ENCODE measurements around the gene SNTB2.
"Not testable (repeated sequence)": the region's sequence is repeated elsewhere in the genome, so short reads cannot be mapped to it uniquely, and the experiment has no call there.

SNTB2 gene

DNA sequence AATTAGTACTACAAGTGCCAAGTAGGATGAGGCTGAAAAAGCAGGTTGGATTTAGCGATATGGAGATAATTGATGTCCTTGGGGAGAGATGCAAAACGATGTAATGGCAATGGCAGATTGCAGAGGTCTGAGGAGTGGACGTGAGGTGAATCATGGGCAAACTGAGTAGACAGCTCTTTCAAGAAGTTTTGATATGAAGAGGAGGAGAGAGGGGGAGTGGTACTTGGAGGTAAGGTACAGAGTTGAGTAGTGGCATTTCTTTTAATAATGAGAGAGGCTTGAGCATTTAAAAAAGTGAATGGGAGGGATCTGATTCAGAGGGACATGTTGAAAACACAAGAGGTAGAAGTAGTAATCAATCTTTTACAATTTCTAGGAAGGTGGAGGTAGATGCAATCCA, 106.4 kb downstream of the SNTB2 start:
- in situ Hi-C loops (cut with HindIII; ENCODE audit: low sequenced_read_pairs): no loop called here
- DNase-seq (ENCODE audit: low read depth): no peak
- TF ChIP-seq, protein P1, sequence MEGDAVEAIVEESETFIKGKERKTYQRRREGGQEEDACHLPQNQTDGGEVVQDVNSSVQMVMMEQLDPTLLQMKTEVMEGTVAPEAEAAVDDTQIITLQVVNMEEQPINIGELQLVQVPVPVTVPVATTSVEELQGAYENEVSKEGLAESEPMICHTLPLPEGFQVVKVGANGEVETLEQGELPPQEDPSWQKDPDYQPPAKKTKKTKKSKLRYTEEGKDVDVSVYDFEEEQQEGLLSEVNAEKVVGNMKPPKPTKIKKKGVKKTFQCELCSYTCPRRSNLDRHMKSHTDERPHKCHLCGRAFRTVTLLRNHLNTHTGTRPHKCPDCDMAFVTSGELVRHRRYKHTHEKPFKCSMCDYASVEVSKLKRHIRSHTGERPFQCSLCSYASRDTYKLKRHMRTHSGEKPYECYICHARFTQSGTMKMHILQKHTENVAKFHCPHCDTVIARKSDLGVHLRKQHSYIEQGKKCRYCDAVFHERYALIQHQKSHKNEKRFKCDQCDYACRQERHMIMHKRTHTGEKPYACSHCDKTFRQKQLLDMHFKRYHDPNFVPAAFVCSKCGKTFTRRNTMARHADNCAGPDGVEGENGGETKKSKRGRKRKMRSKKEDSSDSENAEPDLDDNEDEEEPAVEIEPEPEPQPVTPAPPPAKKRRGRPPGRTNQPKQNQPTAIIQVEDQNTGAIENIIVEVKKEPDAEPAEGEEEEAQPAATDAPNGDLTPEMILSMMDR (IDR thresholded peaks at IDR 0.05; ENCODE audit: low read depth, low read length, missing control alignments): no peak
- no peak overlapping the region for H3K4me3 ChIP-seq (ENCODE audit: low read depth, low read length)

DNA sequence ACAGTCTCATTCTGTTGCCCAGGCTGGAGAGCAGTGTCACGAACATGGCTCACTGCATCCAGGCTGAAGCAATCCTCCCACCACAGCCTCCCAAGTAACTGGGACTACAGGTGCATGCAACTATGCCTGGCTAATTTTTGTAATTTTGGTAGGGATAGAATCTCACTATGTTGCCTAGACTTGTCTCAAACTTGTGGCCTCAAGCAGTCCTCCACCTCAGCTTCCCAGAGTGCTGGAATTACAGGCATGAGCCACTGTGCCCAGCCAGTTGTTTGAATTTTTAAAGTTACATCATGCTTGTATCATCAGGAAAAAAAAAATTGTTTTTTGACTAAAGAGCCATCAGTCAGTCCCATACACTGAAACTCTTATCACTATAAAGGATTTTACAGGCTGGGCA, 107.1 kb downstream of the SNTB2 start:
- H3K4me3 ChIP-seq (ENCODE audit: low read depth, low read length): no peak overlapping the region
- DNase-seq (ENCODE audit: low read depth): no peak
- in situ Hi-C loops (cut with HindIII; ENCODE audit: low sequenced_read_pairs): no loop called here
- TF ChIP-seq, protein P1 (IDR thresholded peaks at IDR 0.05; ENCODE audit: low read depth, low read length, missing control alignments): no peak

DNA sequence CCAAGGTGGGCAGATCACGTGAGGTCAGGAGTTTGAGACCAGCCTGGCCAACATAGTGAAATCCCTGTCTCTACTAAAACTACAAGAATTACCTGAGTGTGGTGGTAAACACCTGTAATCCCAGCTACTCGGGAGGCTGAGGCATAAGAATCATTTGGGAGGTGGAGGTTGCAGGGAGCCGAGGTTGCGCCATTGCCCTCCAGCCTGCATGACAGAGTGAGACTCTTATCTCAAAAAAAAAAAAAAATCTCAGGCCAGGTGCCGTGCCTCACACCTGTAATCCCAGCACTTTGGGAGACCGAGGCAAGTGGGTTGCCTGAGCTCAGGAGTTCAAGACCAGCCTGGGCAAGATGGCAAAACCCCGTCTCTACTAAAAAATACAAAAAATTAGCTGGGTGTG, 109.8 kb downstream of the SNTB2 start:
- DNase-seq (ENCODE audit: low read depth); H3K4me3 ChIP-seq (ENCODE audit: low read depth, low read length); in situ Hi-C loops (cut with HindIII; ENCODE audit: low sequenced_read_pairs): not testable (repeated sequence)

DNA sequence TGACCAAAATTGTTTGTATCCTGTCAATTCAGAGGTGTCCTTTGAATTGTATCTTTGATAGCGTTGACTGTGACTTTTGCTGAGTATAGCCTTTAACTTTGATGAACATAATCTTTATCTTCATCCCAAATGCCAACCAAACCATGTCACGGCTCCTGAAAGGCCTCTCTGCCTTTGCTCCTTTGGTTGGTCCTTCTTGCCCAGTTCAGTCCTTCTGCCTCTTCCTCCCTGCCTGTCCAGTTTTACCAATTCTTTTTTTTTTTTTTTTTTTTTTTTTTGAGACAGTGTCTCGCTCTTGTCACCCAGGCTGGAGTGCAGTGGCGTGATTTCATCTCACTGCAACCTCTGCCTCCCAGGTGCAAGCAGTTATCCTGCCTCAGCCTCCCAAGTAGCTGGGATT, 111.3 kb downstream of the SNTB2 start:
- no peak overlapping the region for H3K4me3 ChIP-seq (ENCODE audit: low read depth, low read length)
- in situ Hi-C loops (cut with HindIII; ENCODE audit: low sequenced_read_pairs): no loop called here
- TF ChIP-seq, protein P1 (IDR thresholded peaks at IDR 0.05; ENCODE audit: low read depth, low read length, missing control alignments): no peak
- DNase-seq (ENCODE audit: low read depth): no peak

DNA sequence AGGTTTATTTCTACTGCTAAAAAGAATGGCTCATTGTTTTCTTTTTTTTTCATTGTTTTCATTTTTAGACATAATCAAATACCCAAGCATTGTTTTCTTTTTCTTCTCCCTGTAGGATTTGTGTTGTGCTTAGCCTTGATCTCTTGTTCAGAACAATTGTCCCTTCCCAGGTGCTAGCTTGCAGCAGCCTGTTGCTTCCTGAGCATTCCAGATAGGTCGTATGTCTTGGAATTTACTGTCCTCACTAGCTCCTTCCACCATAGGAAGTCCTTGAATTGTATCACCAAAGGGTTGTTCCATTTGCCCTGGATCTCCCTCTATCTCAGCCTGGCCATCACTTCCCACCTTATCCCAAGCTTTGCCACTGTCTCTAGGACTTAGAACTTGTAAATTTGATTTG, 114.2 kb downstream of the SNTB2 start:
- TF ChIP-seq, protein P1 (IDR thresholded peaks at IDR 0.05; ENCODE audit: low read depth, low read length, missing control alignments): no peak
- no peak overlapping the region for H3K4me3 ChIP-seq (ENCODE audit: low read depth, low read length)
- no peak for DNase-seq (ENCODE audit: low read depth)
- in situ Hi-C loops (cut with HindIII; ENCODE audit: low sequenced_read_pairs): loop anchor here (5.0 kb wide), 2 partner anchors 59 to 144 kb away; no protein-coding TSS in a partner anchor

DNA sequence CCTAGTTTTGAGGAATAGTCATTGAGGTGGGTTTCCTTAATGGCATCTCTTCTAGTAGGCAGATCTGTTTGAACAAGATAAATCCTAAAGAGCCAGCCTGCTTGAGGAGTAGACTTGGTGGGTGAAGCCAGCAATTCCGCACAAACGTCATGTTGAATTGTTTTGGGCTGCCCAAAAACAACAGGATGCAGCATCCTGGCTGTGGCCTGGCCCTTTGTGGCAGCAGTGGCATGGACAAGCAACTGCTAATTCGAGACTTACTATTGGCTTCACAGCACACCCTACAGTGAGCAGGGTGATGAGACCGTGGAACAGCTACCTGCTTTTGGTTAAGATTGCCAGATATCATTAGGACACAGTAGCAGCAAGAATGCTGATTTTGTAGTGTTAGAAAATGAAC, 114.9 kb downstream of the SNTB2 start:
- no peak for DNase-seq (ENCODE audit: low read depth)
- in situ Hi-C loops (cut with HindIII; ENCODE audit: low sequenced_read_pairs): loop anchor here (5.0 kb wide), 2 partner anchors 60 to 145 kb away; no protein-coding TSS in a partner anchor
- TF ChIP-seq, protein P1 (IDR thresholded peaks at IDR 0.05; ENCODE audit: low read depth, low read length, missing control alignments): no peak
- no peak overlapping the region for H3K4me3 ChIP-seq (ENCODE audit: low read depth, low read length)

DNA sequence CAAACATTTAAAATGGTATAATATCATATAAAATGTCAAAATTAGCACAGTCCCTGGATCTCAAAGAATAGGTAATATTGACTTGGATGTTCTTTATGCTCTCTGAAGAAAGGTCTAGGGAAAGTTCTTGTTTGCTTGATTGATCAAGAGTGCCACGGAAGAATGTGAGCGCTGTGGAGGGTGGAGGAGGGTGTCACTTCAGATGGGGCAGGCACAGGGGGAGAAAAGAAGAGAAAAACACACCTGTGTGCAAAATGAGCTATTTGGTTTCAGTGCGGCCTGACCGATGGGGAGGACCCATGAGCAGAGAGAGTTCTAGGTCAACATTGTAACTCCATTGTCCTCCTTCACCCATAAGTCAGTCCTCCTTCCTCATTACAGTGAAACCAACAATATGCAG, 115.3 kb downstream of the SNTB2 start:
- no peak for DNase-seq (ENCODE audit: low read depth)
- TF ChIP-seq, protein P1 (IDR thresholded peaks at IDR 0.05; ENCODE audit: low read depth, low read length, missing control alignments): no peak
- H3K4me3 ChIP-seq (ENCODE audit: low read depth, low read length): no peak overlapping the region
- in situ Hi-C loops (cut with HindIII; ENCODE audit: low sequenced_read_pairs): loop anchor here (5.0 kb wide), 2 partner anchors 60 to 145 kb away; no protein-coding TSS in a partner anchor

All from astrocyte of the cerebellum (primary cell).